Daoy (cell line): ENCODE data around the gene MARCO. TPM values are rescaled to one million over a fixed set of nuclear protein-coding genes. Genes with fewer than 3 reads are reported as not detected.
"Not testable (repeated sequence)": the region's sequence is repeated elsewhere in the genome, so short reads cannot be mapped to it uniquely, and the experiment has no call there.

ENCODE experiments used
- DNase-seq: peaks from one replicate; pipeline ENCODE4 v3.0.0-alpha.2; 2015; ENCODE audit warnings: low read depth
- total RNA-seq: library from RNA; depleted of rRNA; stranded (reverse); fragments of >200 nt; shearing (Covaris generic); gene quantifications from 2 replicates; pipeline ENCODE4 v1.2.3, GENCODE V29; 2014

The MARCO gene
- total RNA-seq, 1 experiment from 2014 or later = not detected

GRCh38 chr2:118929059-118929458 is 12.9 kb upstream of the MARCO start:
- no peak for DNase-seq

DNA sequence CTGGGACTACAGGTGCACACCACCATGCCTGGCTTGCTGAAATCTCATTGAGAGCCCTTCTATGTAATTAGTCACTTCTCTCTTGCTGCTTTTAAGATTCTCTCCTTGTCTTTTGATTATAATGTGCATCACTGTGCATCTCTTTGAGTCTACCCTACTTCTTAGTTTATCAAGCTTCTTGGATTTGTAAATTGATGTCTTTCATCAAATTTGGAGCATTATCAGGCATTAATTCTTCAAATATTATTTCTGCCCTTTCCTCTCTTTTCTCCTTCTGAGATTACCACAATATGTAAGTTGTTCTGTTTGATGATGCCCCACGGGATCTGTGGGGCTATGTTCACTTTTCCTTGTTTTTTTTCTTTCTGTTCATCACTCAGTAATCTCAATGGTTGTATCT is 9.0 kb upstream of the MARCO start:
- no peak for DNase-seq

DNA sequence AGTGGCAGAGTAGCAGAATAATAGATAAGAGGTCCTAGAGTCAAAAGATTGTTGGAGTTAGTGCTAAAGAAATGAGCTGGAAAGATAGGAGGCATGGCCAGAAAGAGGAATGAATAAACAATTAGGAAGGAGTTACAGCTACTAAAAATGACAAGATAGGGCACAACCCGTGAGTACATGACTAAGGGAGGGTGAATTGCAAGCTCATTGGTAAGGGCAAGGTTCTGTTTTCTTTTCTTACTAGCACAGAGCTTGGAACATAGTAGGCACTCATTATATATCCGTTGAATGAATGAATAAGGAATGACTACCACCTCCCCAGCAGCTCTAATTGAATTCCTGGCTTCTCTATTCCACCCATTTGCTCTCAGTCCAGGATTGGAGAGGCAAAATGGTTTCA is 5.7 kb upstream of the MARCO start:
- no peak for DNase-seq

- DNase-seq = no peak
Measured at GRCh38 chr2:118936936-118937335, 5.1 kb upstream of the MARCO start.

- DNase-seq = no peak
Measured at GRCh38 chr2:118937817-118938216, 4.2 kb upstream of the MARCO start.

GRCh38 chr2:118939994-118940393 is 2.0 kb upstream of the MARCO start:
- no peak for DNase-seq

DNA sequence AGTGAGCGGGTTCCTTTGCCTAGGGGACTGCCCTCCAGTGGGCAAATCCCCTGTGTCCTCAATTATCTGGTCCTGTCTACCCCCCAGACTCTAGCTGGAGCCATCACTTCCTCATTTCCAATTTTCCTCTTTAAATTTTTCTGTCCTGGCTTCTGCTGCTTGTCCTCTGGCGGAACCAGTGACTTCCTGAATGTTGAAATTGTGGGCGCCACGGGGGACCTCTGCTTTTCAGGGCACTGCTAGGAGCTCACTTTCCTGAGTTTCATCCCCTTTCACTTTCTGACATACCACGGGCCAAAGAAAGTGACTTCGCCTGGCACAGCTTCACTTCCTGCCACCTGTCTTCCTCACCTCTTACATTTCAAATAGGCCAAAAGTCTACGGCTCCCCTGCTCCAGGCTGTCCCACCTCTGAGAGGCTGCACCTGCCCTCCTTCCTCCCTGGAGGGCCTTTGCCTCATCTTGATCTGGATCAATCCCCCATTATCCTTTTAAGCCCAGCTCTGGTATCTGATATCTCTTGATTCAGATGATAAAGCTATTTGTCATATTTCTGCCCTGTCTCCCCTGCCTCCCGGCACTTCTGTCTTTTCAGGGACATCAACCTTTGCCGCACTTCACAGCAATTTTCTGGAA is 1.4 kb upstream of the MARCO start:
- no peak for DNase-seq

GRCh38 chr2:118943286-118943685 is 1.3 kb downstream of the MARCO start:
- no peak for DNase-seq

DNA sequence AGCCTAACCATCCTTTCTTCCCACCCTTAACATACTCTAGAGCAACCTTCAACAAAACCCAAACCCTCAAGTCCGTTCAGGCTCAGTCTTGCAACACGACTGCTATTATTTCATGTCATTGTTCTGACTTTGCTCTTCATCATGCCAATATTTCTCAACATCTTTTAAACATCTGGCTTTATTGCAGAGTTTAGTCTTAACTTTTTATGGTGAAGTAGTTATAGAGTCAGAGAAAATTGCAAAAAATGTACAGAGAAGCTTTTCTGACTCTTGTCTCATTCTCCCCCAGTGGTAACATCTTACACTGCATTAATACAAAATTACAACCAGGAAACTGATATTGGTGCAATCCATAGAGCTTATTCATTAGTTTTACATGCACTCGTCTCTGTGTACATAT is 3.9 kb downstream of the MARCO start:
- no peak for DNase-seq

DNA sequence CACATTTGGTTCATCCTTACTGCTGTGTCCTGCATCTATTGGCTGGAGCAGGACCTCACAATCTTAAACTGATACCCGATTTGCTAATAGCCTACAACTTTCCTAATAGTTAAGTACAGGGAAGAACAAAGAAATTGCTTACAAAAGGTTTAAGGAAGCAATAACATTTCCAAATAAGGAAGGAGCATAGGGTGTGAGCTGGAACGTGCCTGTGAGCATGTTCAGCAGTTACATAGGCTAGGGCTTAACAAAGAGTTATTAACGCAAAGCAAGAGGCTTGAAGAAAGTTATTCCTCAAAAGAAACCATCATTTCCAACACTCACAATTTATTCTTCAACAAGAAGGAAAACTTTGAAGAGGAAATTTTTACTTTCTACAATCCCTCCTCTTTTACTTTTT is 6.3 kb downstream of the MARCO start:
- not testable (repeated sequence) for DNase-seq

- DNase-seq = no peak
Measured at GRCh38 chr2:118954297-118955060, 12.5 kb downstream of the MARCO start.

DNA sequence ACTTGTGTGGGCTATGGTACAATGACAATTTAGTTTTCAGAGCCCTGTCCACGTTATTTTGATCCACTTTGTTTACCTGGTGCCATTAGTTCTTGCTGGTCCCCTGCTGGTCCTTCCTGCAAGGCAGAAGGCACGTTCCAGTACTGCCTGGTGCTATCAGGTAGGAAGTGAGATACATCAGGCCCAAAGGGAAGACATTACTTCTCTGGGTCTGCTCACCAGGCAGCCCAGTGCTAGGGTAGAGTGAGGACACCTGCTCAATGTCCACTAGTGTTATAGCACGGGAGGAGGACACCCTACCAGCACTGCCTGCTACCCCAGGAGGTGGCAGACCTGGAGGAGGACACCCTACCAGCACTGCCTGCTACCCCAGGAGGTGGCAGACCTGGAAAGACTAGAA is 23.7 kb downstream of the MARCO start:
- no peak for DNase-seq

GRCh38 chr2:118967124-118967880 is 25.3 kb downstream of the MARCO start:
- no peak for DNase-seq

- no peak for DNase-seq
Measured at GRCh38 chr2:118968042-118968441, 26.0 kb downstream of the MARCO start.

GRCh38 chr2:118968961-118969733 is 27.2 kb downstream of the MARCO start:
- DNase-seq = no peak

- DNase-seq = no peak
Measured at GRCh38 chr2:118969734-118970395, 27.9 kb downstream of the MARCO start.

GRCh38 chr2:118970396-118971135 is 28.6 kb downstream of the MARCO start:
- no peak for DNase-seq

DNA sequence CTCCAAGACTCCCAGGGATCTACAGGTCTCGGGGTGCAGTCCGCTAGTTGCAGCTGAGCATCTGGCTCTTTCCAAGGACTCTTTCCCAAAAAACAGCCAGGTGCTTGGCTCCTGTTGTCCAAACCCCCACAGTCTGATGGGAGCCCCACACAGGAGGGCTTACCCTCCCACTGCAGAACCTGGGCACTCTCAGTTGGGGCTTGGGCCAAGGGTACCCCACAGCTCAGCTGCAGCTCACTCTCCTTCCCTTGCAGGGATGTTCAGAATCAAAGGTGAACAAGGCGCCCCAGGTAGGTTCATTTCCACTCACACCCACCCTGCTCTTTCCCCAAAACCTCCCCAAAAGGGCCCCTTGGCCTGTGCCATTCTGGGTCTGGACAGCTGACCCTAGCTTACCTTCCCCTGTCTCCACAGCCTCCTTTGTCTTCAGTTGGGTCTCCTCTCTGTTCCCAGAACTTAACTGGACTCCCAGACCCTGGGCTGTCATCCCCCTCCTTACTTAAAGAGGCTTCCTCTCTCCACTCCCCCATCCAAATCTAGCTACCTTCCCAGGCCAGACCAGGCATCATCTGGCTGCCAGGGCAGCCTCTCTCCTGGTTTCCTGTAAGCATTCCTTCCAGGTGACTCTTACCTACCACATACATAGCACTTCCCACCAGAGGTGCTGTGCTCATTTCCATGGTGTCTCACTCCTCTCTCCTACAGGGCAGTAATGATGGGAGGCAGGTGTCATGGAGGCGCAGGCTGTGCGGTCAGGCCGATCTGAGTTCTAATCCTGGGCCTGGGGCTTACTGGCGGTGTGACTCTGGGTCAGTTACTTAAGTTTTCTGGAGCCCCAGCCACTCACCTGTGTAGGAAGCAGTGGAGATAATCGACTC is 29.5 kb downstream of the MARCO start:
- no peak for DNase-seq

- DNase-seq = no peak
Measured at GRCh38 chr2:118973542-118973951, 31.6 kb downstream of the MARCO start.
